Kidney epithelial cell (primary cell): ENCODE data around the gene CCDC112. TPM values are rescaled to one million over a fixed set of nuclear protein-coding genes. Genes with fewer than 3 reads are reported as not detected.

Experiments
- DNase-seq: peaks from one replicate; pipeline ENCODE4 v3.0.0-alpha.2; 2010; ENCODE audit warnings: low read depth
- H3K27me3 ChIP-seq: 2 replicates; pipeline ENCODE4 v1.6.0; 2011; ENCODE audit warnings: low read length; ENCODE audit not compliant: control insufficient read depth, insufficient read depth
- H3K36me3 ChIP-seq: 2 replicates; pipeline ENCODE4 v1.5.1; 2011; ENCODE audit warnings: low read length; ENCODE audit not compliant: control insufficient read depth, insufficient read depth
- H3K4me3 ChIP-seq: 2 replicates; pipeline ENCODE4 v1.5.1; 2011; ENCODE audit warnings: low read depth, mild to moderate bottlenecking, control low read depth, low read length
- total RNA-seq: library from RNA; depleted of rRNA; stranded (reverse); fragments of >200 nt; gene quantifications from 2 replicates; pipeline ENCODE4 v1.2.3, GENCODE V29; 2015
- TF ChIP-seq, protein P1 (sequence below): IDR thresholded peaks from 2 replicates; pipeline ENCODE4 v1.5.1; 2011; ENCODE audit warnings: mild to moderate bottlenecking, moderate library complexity, low read length, control low read depth, inconsistent platforms; ENCODE audit not compliant: insufficient read depth, poor library complexity, severe bottlenecking

Gene CCDC112
- total RNA-seq, 1 donor from 2014 or later: 22.2 TPM

DNA sequence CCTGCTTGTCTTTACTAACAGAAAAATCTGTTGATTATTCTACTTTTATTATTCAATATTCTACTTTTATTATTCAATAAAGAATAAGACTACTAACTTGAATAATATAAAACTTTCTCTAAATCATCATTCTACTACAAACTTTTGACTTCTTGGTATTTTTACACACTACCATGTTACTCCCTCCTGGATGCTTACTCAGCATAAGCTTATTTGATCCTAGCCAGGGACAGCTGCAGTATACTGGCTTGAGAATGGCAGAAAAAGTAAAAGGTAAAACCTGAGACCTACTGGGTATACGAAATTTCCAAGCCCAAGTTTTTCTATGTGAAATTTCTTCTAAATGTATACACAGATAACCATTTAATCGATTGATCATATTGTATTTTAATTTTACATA lies 59.9 kb downstream of the CCDC112 start:
- Histone ChIP-seq H3K27me3 (no peaks in the 10 kb centered on the region), H3K36me3 (no peaks in the 10 kb centered on the region), H3K4me3 (no peak overlapping the region)
- TF ChIP-seq, protein P1, sequence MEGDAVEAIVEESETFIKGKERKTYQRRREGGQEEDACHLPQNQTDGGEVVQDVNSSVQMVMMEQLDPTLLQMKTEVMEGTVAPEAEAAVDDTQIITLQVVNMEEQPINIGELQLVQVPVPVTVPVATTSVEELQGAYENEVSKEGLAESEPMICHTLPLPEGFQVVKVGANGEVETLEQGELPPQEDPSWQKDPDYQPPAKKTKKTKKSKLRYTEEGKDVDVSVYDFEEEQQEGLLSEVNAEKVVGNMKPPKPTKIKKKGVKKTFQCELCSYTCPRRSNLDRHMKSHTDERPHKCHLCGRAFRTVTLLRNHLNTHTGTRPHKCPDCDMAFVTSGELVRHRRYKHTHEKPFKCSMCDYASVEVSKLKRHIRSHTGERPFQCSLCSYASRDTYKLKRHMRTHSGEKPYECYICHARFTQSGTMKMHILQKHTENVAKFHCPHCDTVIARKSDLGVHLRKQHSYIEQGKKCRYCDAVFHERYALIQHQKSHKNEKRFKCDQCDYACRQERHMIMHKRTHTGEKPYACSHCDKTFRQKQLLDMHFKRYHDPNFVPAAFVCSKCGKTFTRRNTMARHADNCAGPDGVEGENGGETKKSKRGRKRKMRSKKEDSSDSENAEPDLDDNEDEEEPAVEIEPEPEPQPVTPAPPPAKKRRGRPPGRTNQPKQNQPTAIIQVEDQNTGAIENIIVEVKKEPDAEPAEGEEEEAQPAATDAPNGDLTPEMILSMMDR: no peak
- no peak for DNase-seq

DNA sequence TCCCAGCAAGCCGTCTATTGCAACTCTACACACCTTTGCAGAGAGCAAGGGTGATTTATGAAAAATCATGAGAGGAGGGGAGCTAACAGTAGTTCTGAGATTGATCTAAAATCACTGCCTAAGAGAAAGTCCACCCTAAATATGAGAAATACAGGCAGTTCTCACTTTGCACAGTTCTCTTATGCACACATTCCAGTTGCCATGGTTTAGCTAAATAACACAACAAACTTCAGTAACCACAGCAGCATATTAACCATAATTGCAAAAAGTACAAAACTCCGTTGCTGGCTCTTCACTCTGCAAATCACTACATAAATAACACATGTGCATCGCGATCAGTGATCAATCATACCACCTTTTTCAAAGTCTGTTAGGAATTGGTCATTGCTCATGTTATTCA lies 64.9 kb downstream of the CCDC112 start:
- no peak overlapping the region for H3K4me3 ChIP-seq
- no peaks in the 10 kb centered on the region for H3K27me3 ChIP-seq
- no peaks in the 10 kb centered on the region for H3K36me3 ChIP-seq
- no peak for DNase-seq
- TF ChIP-seq, protein P1: no peak

GRCh38 chr5:115229606-115230005 lies 66.8 kb downstream of the CCDC112 start:
- H3K4me3 ChIP-seq: no peak overlapping the region
- TF ChIP-seq, protein P1: no peak
- no peaks in the 10 kb centered on the region for H3K36me3 ChIP-seq
- no peak for DNase-seq
- no peaks in the 10 kb centered on the region for H3K27me3 ChIP-seq

- Histone ChIP-seq H3K36me3 (no peaks in the 10 kb centered on the region), H3K27me3 (no peaks in the 10 kb centered on the region)
These were observed 69.2 kb downstream of the CCDC112 start for GRCh38 chr5:115227281-115227680.

More at GRCh38 chr5:115227281-115227680, 69.2 kb downstream of the CCDC112 start:
- TF ChIP-seq, protein P1: no peak
- DNase-seq: no peak
- H3K4me3 ChIP-seq: no peak overlapping the region

Other genes starting within 250 kb of the CCDC112 start
- gene TRIM36, start 126.7 kb downstream of the CCDC112 start, total RNA-seq: 5.0 and 7.9 TPM in 2 replicates
- 6.6 and 7.2 TPM in 2 replicates for gene PGGT1B, start 33.8 kb downstream of the CCDC112 start, total RNA-seq
- 15.9 and 18.9 TPM in 2 replicates for gene FEM1C, start 248.1 kb upstream of the CCDC112 start, total RNA-seq